NB4 (cell line): Measurements from ENCODE around the gene RNASEH2C.

ENCODE experiments used
- POLR2A ChIP-seq: IDR thresholded peaks from 2 replicates; pipeline ENCODE4 v1.6.1; 2011; ENCODE audit warnings: mild to moderate bottlenecking; ENCODE audit not compliant: insufficient read length; ENCODE audit errors: extremely low read depth
- TF ChIP-seq, protein P1 (sequence below): IDR thresholded peaks from one replicate; pipeline ENCODE4 v1.5.1; 2012; ENCODE audit warnings: low read depth, low read length
- TF ChIP-seq, protein P2 (sequence below): IDR thresholded peaks from 2 replicates; pipeline ENCODE4 v1.6.1; 2011; ENCODE audit warnings: low read depth, low read length

DNA sequence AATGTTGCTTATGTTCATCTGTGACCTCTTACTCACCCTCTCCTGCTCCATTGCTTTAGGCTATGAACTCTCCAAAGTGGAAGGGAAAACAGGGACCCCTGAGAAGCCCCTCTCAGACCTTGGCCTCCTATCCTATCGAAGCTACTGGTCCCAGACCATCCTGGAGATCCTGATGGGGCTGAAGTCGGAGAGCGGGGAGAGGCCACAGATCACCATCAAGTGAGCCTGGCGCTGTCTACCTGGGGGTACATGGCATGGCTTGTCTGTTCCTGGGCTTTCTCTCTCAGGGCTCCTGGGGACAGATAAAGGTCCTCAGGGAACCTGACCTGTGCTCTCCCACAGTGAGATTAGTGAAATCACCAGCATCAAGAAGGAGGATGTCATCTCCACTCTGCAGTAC lies 2.1 kb downstream of the RNASEH2C start:
- TF ChIP-seq, protein P1, sequence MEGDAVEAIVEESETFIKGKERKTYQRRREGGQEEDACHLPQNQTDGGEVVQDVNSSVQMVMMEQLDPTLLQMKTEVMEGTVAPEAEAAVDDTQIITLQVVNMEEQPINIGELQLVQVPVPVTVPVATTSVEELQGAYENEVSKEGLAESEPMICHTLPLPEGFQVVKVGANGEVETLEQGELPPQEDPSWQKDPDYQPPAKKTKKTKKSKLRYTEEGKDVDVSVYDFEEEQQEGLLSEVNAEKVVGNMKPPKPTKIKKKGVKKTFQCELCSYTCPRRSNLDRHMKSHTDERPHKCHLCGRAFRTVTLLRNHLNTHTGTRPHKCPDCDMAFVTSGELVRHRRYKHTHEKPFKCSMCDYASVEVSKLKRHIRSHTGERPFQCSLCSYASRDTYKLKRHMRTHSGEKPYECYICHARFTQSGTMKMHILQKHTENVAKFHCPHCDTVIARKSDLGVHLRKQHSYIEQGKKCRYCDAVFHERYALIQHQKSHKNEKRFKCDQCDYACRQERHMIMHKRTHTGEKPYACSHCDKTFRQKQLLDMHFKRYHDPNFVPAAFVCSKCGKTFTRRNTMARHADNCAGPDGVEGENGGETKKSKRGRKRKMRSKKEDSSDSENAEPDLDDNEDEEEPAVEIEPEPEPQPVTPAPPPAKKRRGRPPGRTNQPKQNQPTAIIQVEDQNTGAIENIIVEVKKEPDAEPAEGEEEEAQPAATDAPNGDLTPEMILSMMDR: no peak
- no peak for TF ChIP-seq POLR2A
- TF ChIP-seq, protein P2, sequence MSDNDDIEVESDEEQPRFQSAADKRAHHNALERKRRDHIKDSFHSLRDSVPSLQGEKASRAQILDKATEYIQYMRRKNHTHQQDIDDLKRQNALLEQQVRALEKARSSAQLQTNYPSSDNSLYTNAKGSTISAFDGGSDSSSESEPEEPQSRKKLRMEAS: no peak
